CD4-positive, alpha-beta memory T cell (primary cell): ENCODE measurements around the gene PLCD3. TPM values are rescaled to one million over a fixed set of nuclear protein-coding genes. Genes with fewer than 3 reads are reported as not detected.

Experiments used
- CTCF ChIA-PET: fragments of 350-600 bp; sonication (Branson Sonifier 250); formaldehyde crosslinking; loops from one replicate; lab custom pipeline; 2021; ENCODE audit warnings: inconsistent platforms; ENCODE audit not compliant: partially characterized antibody; lab: Charles Lee
- POLR2A ChIA-PET: fragments of 350-600 bp; sonication (Branson Sonifier 250); formaldehyde crosslinking; loops from one replicate; lab custom pipeline; 2021; ENCODE audit not compliant: partially characterized antibody; lab: Charles Lee
- DNase-seq, 5 donors: peaks; one replicate each; pipeline versions ENCODE4 v3.0.0 to v3.0.0-alpha.2; 2020 to 2022; ENCODE audit warnings: mixed read lengths in 1 of 5
- H3K27ac ChIP-seq: one replicate; pipeline ENCODE4 v1.7.0; 2013; ENCODE audit warnings: low read depth, low read length
- H3K27me3 ChIP-seq: 2 replicates; pipeline ENCODE4 v1.7.0; 2013; ENCODE audit warnings: mild to moderate bottlenecking, low read length, moderate library complexity; ENCODE audit not compliant: insufficient read depth
- H3K36me3 ChIP-seq: 2 replicates; pipeline ENCODE4 v1.7.0; 2013; ENCODE audit warnings: mild to moderate bottlenecking, low read length, moderate library complexity; ENCODE audit not compliant: insufficient read depth
- H3K4me1 ChIP-seq: 2 replicates; pipeline ENCODE4 v1.7.0; 2013; ENCODE audit warnings: mild to moderate bottlenecking, low read length, moderate library complexity; ENCODE audit not compliant: insufficient read depth
- H3K4me3 ChIP-seq, 2 donors: one replicate each; pipeline ENCODE4 v1.7.0; 2013; ENCODE audit warnings: low read length in 2 of 2, mild to moderate bottlenecking in 1 of 2
- H3K9me3 ChIP-seq, 2 donors: one replicate each; pipeline ENCODE4 v1.7.0; 2013; ENCODE audit warnings: low read length in 2 of 2, control low read depth in 1 of 2; ENCODE audit not compliant: control insufficient read depth in 1 of 2
- H3K27ac Mint-ChIP-seq, 7 donors: one replicate each; pipeline ENCODE4 v1.8.0; 2020 to 2021; ENCODE audit warnings: mixed read lengths in 7 of 7, mild to moderate bottlenecking in 6 of 7, inconsistent platforms in 3 of 7, moderate library complexity in 3 of 7
- H3K27me3 Mint-ChIP-seq, 2 donors: one replicate each; pipeline ENCODE4 v1.8.0; 2020 to 2021; ENCODE audit warnings: mixed read lengths in 2 of 2
- H3K36me3 Mint-ChIP-seq, 2 donors: one replicate each; pipeline ENCODE4 v1.8.0; 2020 to 2021; ENCODE audit warnings: mixed read lengths in 2 of 2, inconsistent platforms in 1 of 2, mild to moderate bottlenecking in 1 of 2
- H3K4me1 Mint-ChIP-seq, 4 donors: one replicate each; pipeline ENCODE4 v1.8.0; 2020 to 2021; ENCODE audit warnings: mixed read lengths in 4 of 4, mild to moderate bottlenecking in 1 of 4
- H3K4me3 Mint-ChIP-seq, 8 donors: one replicate each; pipeline ENCODE4 v1.8.0; 2020 to 2021; ENCODE audit warnings: mixed read lengths in 8 of 8, mild to moderate bottlenecking in 7 of 8, moderate library complexity in 6 of 8, inconsistent platforms in 3 of 8
- H3K9me3 Mint-ChIP-seq, 8 donors: one replicate each; pipeline ENCODE4 v1.8.0; 2020 to 2021; ENCODE audit warnings: mixed read lengths in 8 of 8, mild to moderate bottlenecking in 5 of 8, inconsistent platforms in 3 of 8, moderate library complexity in 1 of 8
- intact Hi-C: fragments of 100-400 bp; cut with micrococcal nuclease; formaldehyde crosslinking; loops from one replicate; pipeline ENCODE4 v1.15.1; 2023
- polyA plus RNA-seq, 2 donors: library from polyadenylated mRNA; unstranded; fragments of 300-500 nt; fragmentation: Illumina TruSeq; gene quantifications; one replicate each; pipeline ENCODE4 v1.2.3, GENCODE V29; 2021
- total RNA-seq, 2 experiments: library from RNA; stranded (reverse); gene quantifications; one replicate each; pipeline ENCODE4 v1.2.3, GENCODE V29; 2021

Gene PLCD3
- total and polyA plus RNA-seq, 4 experiments from 2014 or later: 0.30 to 6.0 (median 2.3) TPM

- Histone ChIP-seq H3K27me3 (no peaks in the 10 kb centered on the region), H3K27ac (no peak overlapping the region), H3K4me3 (no peak overlapping the region), H3K9me3 (no peaks in the 10 kb centered on the region), H3K4me1 (no peaks in the 10 kb centered on the region), H3K36me3 (peaks cover 9% of the 10 kb centered on the region)
- intact Hi-C loops: no loop called here
- Mint-ChIP-seq H3K27ac (peak overlapping the region in 2 of 7 donors; percentile 55 to 68), H3K4me1 (peaks cover 19 to 37% (median 25%) of the 10 kb centered on the region in 4 donors), H3K36me3 (peaks cover 10 to 31% of the 10 kb centered on the region in 2 donors), H3K4me3 (no peak overlapping the region), H3K9me3 (no peaks in the 10 kb centered on the region), H3K27me3 (no peaks in the 10 kb centered on the region)
- DNase-seq: no peak
- ChIA-PET POLR2A (interaction anchor here (1.7 kb wide), 1 partner anchor 12 kb away, joined by 5 read pairs; the partner anchor contains the start of gene NMT1), CTCF (no interaction called here)
Observed at GRCh38 chr17:45073414-45074070, 58.8 kb downstream of the PLCD3 start.

GRCh38 chr17:45070809-45071208 lies 61.5 kb downstream of the PLCD3 start:
- DNase-seq: no peak
- Mint-ChIP-seq H3K36me3 (peaks cover 13 to 31% of the 10 kb centered on the region in 2 donors), H3K4me3 (no peak overlapping the region), H3K4me1 (peaks cover 16 to 28% (median 19%) of the 10 kb centered on the region in 4 donors), H3K27ac (no peak overlapping the region), H3K27me3 (no peaks in the 10 kb centered on the region), H3K9me3 (no peaks in the 10 kb centered on the region)
- Histone ChIP-seq H3K27me3 (no peaks in the 10 kb centered on the region), H3K4me3 (no peak overlapping the region), H3K9me3 (no peaks in the 10 kb centered on the region), H3K27ac (no peak overlapping the region), H3K4me1 (no peaks in the 10 kb centered on the region), H3K36me3 (peaks cover 9% of the 10 kb centered on the region)
- ChIA-PET CTCF (no interaction called here), POLR2A (interaction anchor here (1.0 kb wide), 1 partner anchor 9 kb away, joined by 3 read pairs; the partner anchor contains the start of gene NMT1)
- intact Hi-C loops: no loop called here

GRCh38 chr17:45070001-45070400 lies 62.3 kb downstream of the PLCD3 start:
- H3K36me3 Mint-ChIP-seq: peaks cover 13 to 31% of the 10 kb centered on the region in 2 donors
- CTCF ChIA-PET: interaction anchor here (1.8 kb wide), 1 partner anchor 29 kb away, joined by 4 read pairs; no protein-coding TSS in a partner anchor
- H3K4me3 Mint-ChIP-seq: no peak overlapping the region
- Histone ChIP-seq H3K36me3 (peaks cover 9% of the 10 kb centered on the region), H3K4me3 (no peak overlapping the region), H3K27me3 (no peaks in the 10 kb centered on the region), H3K4me1 (peaks cover under 1% of the 10 kb centered on the region), H3K9me3 (no peaks in the 10 kb centered on the region), H3K27ac (no peak overlapping the region)
- H3K27ac Mint-ChIP-seq: no peak overlapping the region
- POLR2A ChIA-PET: no interaction called here
- DNase-seq: no peak
- intact Hi-C loops: no loop called here
- H3K27me3 Mint-ChIP-seq: no peaks in the 10 kb centered on the region
- peaks cover 18 to 32% (median 20%) of the 10 kb centered on the region in 4 donors for H3K4me1 Mint-ChIP-seq
- no peaks in the 10 kb centered on the region for H3K9me3 Mint-ChIP-seq

GRCh38 chr17:45067637-45068036 lies 64.7 kb downstream of the PLCD3 start:
- ChIA-PET CTCF (interaction anchor here (0.7 to 1.1 kb wide), 2 partner anchors 32 to 68 kb away, joined by 3 to 4 read pairs; partner anchors contain the start of gene ACBD4), POLR2A (no interaction called here)
- H3K4me1 Mint-ChIP-seq: peaks cover 24 to 44% (median 29%) of the 10 kb centered on the region in 4 donors
- no peaks in the 10 kb centered on the region for H3K27me3 ChIP-seq
- H3K4me1 ChIP-seq: peaks cover 17% of the 10 kb centered on the region
- intact Hi-C loops: no loop called here
- peaks cover 5% of the 10 kb centered on the region for H3K36me3 ChIP-seq
- no peaks in the 10 kb centered on the region for H3K27me3 Mint-ChIP-seq
- H3K27ac Mint-ChIP-seq: peak overlapping the region in 2 of 7 donors; percentile 24 to 35
- no peak for DNase-seq
- H3K4me3 Mint-ChIP-seq: no peak overlapping the region
- no peaks in the 10 kb centered on the region for H3K9me3 Mint-ChIP-seq
- H3K4me3 ChIP-seq: no peak overlapping the region
- no peak overlapping the region for H3K27ac ChIP-seq
- H3K9me3 ChIP-seq: no peaks in the 10 kb centered on the region
- peaks cover 9 to 22% of the 10 kb centered on the region in 2 donors for H3K36me3 Mint-ChIP-seq

GRCh38 chr17:45063198-45063597 lies 69.1 kb downstream of the PLCD3 start:
- Histone ChIP-seq H3K36me3 (peaks cover 5% of the 10 kb centered on the region), H3K4me3 (no peak overlapping the region), H3K27ac (no peak overlapping the region), H3K4me1 (peaks cover 42% of the 10 kb centered on the region), H3K9me3 (no peaks in the 10 kb centered on the region), H3K27me3 (no peaks in the 10 kb centered on the region)
- peak overlapping the region in 1 of 7 donors; percentile 77 for H3K27ac Mint-ChIP-seq
- no peaks in the 10 kb centered on the region for H3K9me3 Mint-ChIP-seq
- H3K27me3 Mint-ChIP-seq: no peaks in the 10 kb centered on the region
- peaks cover 28 to 75% (median 56%) of the 10 kb centered on the region in 4 donors for H3K4me1 Mint-ChIP-seq
- POLR2A ChIA-PET: interaction anchor here (0.6 to 6.8 kb wide), 3 partner anchors 8 to 36 kb away, joined by 3 to 105 read pairs (median 3); partner anchors contain the start of gene DCAKD
- no peak for DNase-seq
- H3K4me3 Mint-ChIP-seq: peak overlapping the region in 1 of 8 donors; percentile 49
- intact Hi-C loops: loop anchor here (5.0 kb wide), 1 partner anchor 184 kb away; no protein-coding TSS in a partner anchor
- H3K36me3 Mint-ChIP-seq: peaks cover 7 to 16% of the 10 kb centered on the region in 2 donors
- CTCF ChIA-PET: interaction anchor here (0.7 to 1.6 kb wide), 4 partner anchors 37 to 708 kb away, joined by 3 to 6 read pairs (median 3); no protein-coding TSS in a partner anchor

GRCh38 chr17:45061606-45062205 lies 70.6 kb downstream of the PLCD3 start:
- ChIA-PET CTCF (interaction anchor here (1.0 to 2.4 kb wide), 7 partner anchors 10 to 87 kb away, joined by 3 to 11 read pairs (median 6); partner anchors contain the start of genes ACBD4, DCAKD and HEXIM1), POLR2A (interaction anchor here (0.6 to 6.8 kb wide), 23 partner anchors 10 to 1694 kb away, joined by 3 to 105 read pairs (median 4); partner anchors contain the start of genes ACBD4, C1QL1, DCAKD and EFTUD2)
- H3K4me3 ChIP-seq: peak overlapping the region; percentile 80 to 100
- peaks cover 0 to 13% of the 10 kb centered on the region in 2 donors for H3K36me3 Mint-ChIP-seq
- H3K4me1 ChIP-seq: peaks cover 42% of the 10 kb centered on the region
- intact Hi-C loops: loop anchor here (1.0 to 5.0 kb wide), 7 partner anchors 10 to 286 kb away; partner anchors contain the start of genes DCAKD, EFTUD2, HEXIM1 and HEXIM2
- peak overlapping the region; percentile 88 for H3K27ac ChIP-seq
- peak overlapping the region; percentile 91 to 100 (median 98) for H3K27ac Mint-ChIP-seq
- H3K9me3 ChIP-seq: no peaks in the 10 kb centered on the region
- DNase-seq: no peak
- peak overlapping the region; percentile 96 to 100 (median 100) for H3K4me3 Mint-ChIP-seq
- no peaks in the 10 kb centered on the region for H3K9me3 Mint-ChIP-seq
- no peaks in the 10 kb centered on the region for H3K27me3 Mint-ChIP-seq
- H3K27me3 ChIP-seq: no peaks in the 10 kb centered on the region
- peaks cover 5% of the 10 kb centered on the region for H3K36me3 ChIP-seq
- H3K4me1 Mint-ChIP-seq: peaks cover 20 to 64% (median 46%) of the 10 kb centered on the region in 4 donors
